Esophagus muscularis mucosa (tissue), 4 donors: ENCODE measurements around the gene SEPTIN6. TPM values are rescaled to one million over a fixed set of nuclear protein-coding genes. Genes with fewer than 3 reads are reported as not detected.

ENCODE experiments used
- DNase-seq: peaks from one replicate; pipeline ENCODE4 v3.0.0-alpha.2; 2017; ENCODE audit errors: extremely low spot score
- H3K27ac ChIP-seq, 4 donors: fragments of 200-600 bp; sonication (generic); replicated peaks in 1 of 4; 1 replicate in 3 of 4; 2 replicates in 1 of 4; pipeline ENCODE4 v1.5.1; 2016 to 2019; ENCODE audit warnings: mild to moderate bottlenecking in 1 of 4
- H3K27me3 ChIP-seq, 4 donors: fragments of 200-600 bp; sonication (generic); one replicate each; pipeline versions ENCODE4 v1.5.1 to v1.6.0; 2016 to 2019
- H3K36me3 ChIP-seq, 4 donors: fragments of 200-600 bp; sonication (generic); one replicate each; pipeline ENCODE4 v1.5.1; 2016 to 2019
- H3K4me1 ChIP-seq, 4 donors: fragments of 200-600 bp; sonication (generic); one replicate each; pipeline ENCODE4 v1.5.1; 2016 to 2019
- H3K4me3 ChIP-seq, 4 donors: fragments of 200-600 bp; sonication (generic); 1 replicate in 2 of 4; 2 replicates in 2 of 4; pipeline ENCODE4 v1.5.1; 2016 to 2019; ENCODE audit warnings: mild to moderate bottlenecking in 4 of 4, moderate library complexity in 1 of 4
- H3K9me3 ChIP-seq, 4 donors: fragments of 200-600 bp; sonication (generic); 1 replicate in 3 of 4; 2 replicates in 1 of 4; pipeline ENCODE4 v1.5.1; 2016 to 2019
- CTCF ChIP-seq, 3 experiments: fragments of 200-600 bp in 2 of 3; fragments of 450-650 bp in 1 of 3; sonication (generic) in 2 of 3; IDR thresholded peaks; one replicate each; pipeline ENCODE4 v1.5.1; 2017 to 2019; ENCODE audit warnings: antibody characterized with exemption in 3 of 3, mild to moderate bottlenecking in 2 of 3, moderate library complexity in 1 of 3
- EP300 ChIP-seq: sonication (generic); formaldehyde crosslinking; IDR thresholded peaks from one replicate; pipeline ENCODE4 v1.6.1; 2017; ENCODE audit warnings: antibody characterized with exemption
- POLR2A ChIP-seq: fragments of 450-650 bp; IDR thresholded peaks from one replicate; pipeline ENCODE4 v1.6.1; 2017; ENCODE audit warnings: antibody characterized with exemption, moderate library complexity, mild to moderate bottlenecking, low read depth
- POLR2AphosphoS5 ChIP-seq, 2 donors: sonication (generic); formaldehyde crosslinking; IDR thresholded peaks; one replicate each; pipeline ENCODE4 v1.6.1; 2017; ENCODE audit warnings: antibody characterized with exemption in 2 of 2
- WGBS: methylation state at CpG from one replicate; pipeline ENCODE4 v1.1.5; 2018; 5-methylcytosine and 5-hydroxymethylcytosine counted together
- intact Hi-C: fragments of 100-400 bp; cut with DNase I; formaldehyde crosslinking; loops from one replicate; pipeline ENCODE4 v1.15.1; 2023
- small RNA-seq, 3 donors: library from RNA; depleted of rRNA; stranded (forward); fragments of <200 nt; gene quantifications; one replicate each; pipeline ENCODE3, GENCODE V24; 2016
- total RNA-seq, 4 donors: library from RNA; depleted of rRNA; stranded (reverse); fragments of >200 nt; gene quantifications; one replicate each; pipeline versions ENCODE4 v1.1.0 to v1.2.1, GENCODE V29; 2016

SEPTIN6 gene
- total RNA-seq, 4 donors from 2014 or later: 51.5 to 67.2 (median 60.5) TPM

- H3K27me3 ChIP-seq: no peaks in the 10 kb centered on the region
- no peak for TF ChIP-seq EP300
- TF ChIP-seq POLR2A: no peak
- TF ChIP-seq CTCF (IDR thresholded peaks at IDR 0.05): no peak
- no peak for TF ChIP-seq POLR2AphosphoS5 (IDR thresholded peaks at IDR 0.05)
- H3K9me3 ChIP-seq: no peaks in the 10 kb centered on the region
- no peak for DNase-seq
- peaks cover 0 to 27% (median 8%) of the 10 kb centered on the region in 4 donors for H3K36me3 ChIP-seq
- no peak overlapping the region for H3K27ac ChIP-seq
- WGBS: 61% methylated on average over 2 of the region's 2 CpGs
- no peak overlapping the region for H3K4me3 ChIP-seq
- intact Hi-C loops: no loop called here
- no peaks in the 10 kb centered on the region for H3K4me1 ChIP-seq
Observed at GRCh38 chrX:119647089-119647488, 45.9 kb downstream of the SEPTIN6 start.

GRCh38 chrX:119646515-119646914, 46.5 kb downstream of the SEPTIN6 start:
- no peak overlapping the region for H3K27ac ChIP-seq
- no peaks in the 10 kb centered on the region for H3K9me3 ChIP-seq
- no peaks in the 10 kb centered on the region for H3K4me1 ChIP-seq
- no peak for DNase-seq
- H3K4me3 ChIP-seq: no peak overlapping the region
- TF ChIP-seq CTCF (IDR thresholded peaks at IDR 0.05): no peak
- no peak for TF ChIP-seq EP300
- no peak for TF ChIP-seq POLR2AphosphoS5 (IDR thresholded peaks at IDR 0.05)
- no peak for TF ChIP-seq POLR2A
- H3K27me3 ChIP-seq: no peaks in the 10 kb centered on the region
- 84% methylated on average over 4 of the region's 4 CpGs for WGBS
- intact Hi-C loops: no loop called here
- H3K36me3 ChIP-seq: peaks cover 0 to 25% (median 6%) of the 10 kb centered on the region in 4 donors

- Histone ChIP-seq H3K36me3 (peaks cover 0 to 18% (median 7%) of the 10 kb centered on the region in 4 donors), H3K27ac (no peak overlapping the region), H3K4me3 (no peak overlapping the region), H3K9me3 (no peaks in the 10 kb centered on the region), H3K4me1 (no peaks in the 10 kb centered on the region), H3K27me3 (no peaks in the 10 kb centered on the region)
- no peak for DNase-seq
- WGBS: 68% methylated on average over 4 of the region's 8 CpGs
- TF ChIP-seq POLR2A (no peak), EP300 (no peak), CTCF (IDR thresholded peaks at IDR 0.05) (no peak), POLR2AphosphoS5 (IDR thresholded peaks at IDR 0.05) (no peak)
- intact Hi-C loops: no loop called here
Observed at GRCh38 chrX:119643696-119644095, 49.3 kb downstream of the SEPTIN6 start.

Small RNAs within 50 kb of the gene (small RNA-seq; reads per million reads assigned to genes)
- gene MIR766: 4.6 to 6.7 (median 5.4) reads per million in 3 donors

Other genes starting within 250 kb of the SEPTIN6 start
- 100 to 1,000 TPM; 268 to 328 (median 299) TPM for gene SLC25A5, start 224.7 kb downstream of the SEPTIN6 start, total RNA-seq
- gene STEEP1, start 127.8 kb downstream of the SEPTIN6 start, total RNA-seq: 10 to 100 TPM; 18.1 to 24.7 (median 20.6) TPM
- gene UBE2A, start 118.6 kb downstream of the SEPTIN6 start, total RNA-seq: 10 to 100 TPM; 24.5 to 39.9 (median 33.3) TPM
- 1 to 10 TPM; 3.3 to 6.7 (median 5.3) TPM for gene NKRF, start 86.7 kb downstream of the SEPTIN6 start, total RNA-seq
- gene SOWAHD, start 65.4 kb upstream of the SEPTIN6 start, total RNA-seq: not detected
- 1,000 to 10,000 TPM in 3 of 4 donors, 100 to 1,000 TPM in 1; 593 to 7,104 (median 2,426) TPM for gene RPL39, start 98.5 kb upstream of the SEPTIN6 start, total RNA-seq
- 1 to 10 TPM; 4.1 to 7.1 (median 4.9) TPM for gene UPF3B, start 159.8 kb upstream of the SEPTIN6 start, total RNA-seq
- 10 to 100 TPM in 3 of 4 donors, 1 to 10 TPM in 1; 9.1 to 14.9 (median 12.7) TPM for gene RNF113A, start 178.6 kb upstream of the SEPTIN6 start, total RNA-seq
- gene NDUFA1, start 178.7 kb upstream of the SEPTIN6 start, total RNA-seq: 10 to 100 TPM; 61.1 to 90.9 (median 65.5) TPM
- gene AKAP14, start 202.7 kb upstream of the SEPTIN6 start, total RNA-seq: not detected